GM12865 (cell line): ENCODE data around the gene TEPSIN.
"Not testable (repeated sequence)": the region's sequence is repeated elsewhere in the genome, so short reads cannot be mapped to it uniquely, and the experiment has no call there.

ENCODE experiments used
- DNase-seq: peaks from one replicate; pipeline ENCODE4 v3.0.0; 2010; ENCODE audit warnings: low read depth
- H3K4me3 ChIP-seq: 2 replicates; pipeline ENCODE4 v1.5.1; 2011; ENCODE audit warnings: mild to moderate bottlenecking, low read depth, low read length, control low read depth
- CTCF ChIP-seq: IDR thresholded peaks from 2 replicates; pipeline ENCODE4 v1.5.1; 2011; ENCODE audit warnings: low read length, control low read depth, low read depth, inconsistent platforms; ENCODE audit not compliant: insufficient read depth; ENCODE audit errors: missing control alignments

Gene TEPSIN

GRCh38 chr17:81231121-81231645, 7.7 kb downstream of the TEPSIN start:
- H3K4me3 ChIP-seq: no peak overlapping the region
- no peak for TF ChIP-seq CTCF
- DNase-seq: no peak

GRCh38 chr17:81230043-81230820, 8.6 kb downstream of the TEPSIN start:
- TF ChIP-seq CTCF: peak; percentile 56
- peak; percentile 38 for DNase-seq
- H3K4me3 ChIP-seq: no peak overlapping the region

- no peak for DNase-seq
- no peak for TF ChIP-seq CTCF
- no peak overlapping the region for H3K4me3 ChIP-seq
These were observed 9.3 kb downstream of the TEPSIN start for GRCh38 chr17:81229666-81229920.

- no peak overlapping the region for H3K4me3 ChIP-seq
- no peak for DNase-seq
- no peak for TF ChIP-seq CTCF
These were observed 9.8 kb downstream of the TEPSIN start for GRCh38 chr17:81228834-81229665.

- TF ChIP-seq CTCF: no peak
- DNase-seq: peak; percentile 63
- no peak overlapping the region for H3K4me3 ChIP-seq
These were observed 10.4 kb downstream of the TEPSIN start for GRCh38 chr17:81228420-81228819.

GRCh38 chr17:81227630-81228029, 11.2 kb downstream of the TEPSIN start:
- not testable (repeated sequence) for H3K4me3 ChIP-seq, DNase-seq

GRCh38 chr17:81223762-81224130, 15.1 kb downstream of the TEPSIN start:
- no peak for DNase-seq
- H3K4me3 ChIP-seq: peak overlapping the region; percentile 46
- no peak for TF ChIP-seq CTCF
